Endothelial cell of umbilical vein (primary cell): ENCODE results near the gene PKD2L1. TPM values are rescaled to one million over a fixed set of nuclear protein-coding genes. Genes with fewer than 3 reads are reported as not detected.

Source experiments
- BruUV-seq: library from RNA; stranded (reverse); fragments of 400-500 nt; replicated peaks from 2 replicates; lab custom pipeline; 2021; lab: Mats Ljungman, UMichigan
- CTCF ChIA-PET: fragments of 300-600, 350-600 bp; sonication (Branson Sonifier 250); formaldehyde crosslinking; loops from one replicate; lab custom pipeline; 2021; ENCODE audit warnings: antibody characterized with exemption, inconsistent platforms; lab: Charles Lee
- POLR2A ChIA-PET: fragments of 300-600, 350-600 bp; sonication (Branson Sonifier 250); formaldehyde crosslinking; loops from one replicate; lab custom pipeline; 2021; ENCODE audit warnings: antibody characterized with exemption, inconsistent platforms; lab: Charles Lee
- DNase-seq: peaks from one replicate; pipeline ENCODE4 v3.0.0-alpha.2; 2011; ENCODE audit warnings: low read depth, low spot score
- FAIRE-seq: peaks from 2 replicates; lab custom pipeline; 2011; peaks lifted over from hg19 to GRCh38; lab: Jason Lieb, UNC
- H2AFZ ChIP-seq: 2 replicates; pipeline ENCODE4 v1.6.0; 2012; ENCODE audit warnings: low read depth, low read length, control low read depth, inconsistent platforms
- H3K27ac ChIP-seq: 2 replicates; pipeline ENCODE4 v1.5.1; 2011; ENCODE audit warnings: low read depth, mild to moderate bottlenecking, control low read depth, low read length, moderate library complexity; ENCODE audit not compliant: insufficient read depth
- H3K27me3 ChIP-seq, 2 experiments: 2 replicates each; pipeline versions ENCODE4 v1.6.0 to v1.6.1; 2011; ENCODE audit warnings: low read length in 2 of 2, mixed read lengths in 1 of 2; ENCODE audit not compliant: control insufficient read depth in 2 of 2, insufficient read depth in 2 of 2
- H3K36me3 ChIP-seq, 2 experiments: 2 replicates in 1 of 2; 3 replicates in 1 of 2; pipeline ENCODE4 v1.5.1; 2011; ENCODE audit warnings: low read length in 2 of 2, mild to moderate bottlenecking in 1 of 2, moderate library complexity in 1 of 2; ENCODE audit not compliant: control insufficient read depth in 2 of 2, insufficient read depth in 2 of 2; ENCODE audit errors: extremely low read depth in 1 of 2
- H3K4me1 ChIP-seq: 3 replicates; pipeline ENCODE4 v1.5.1; 2011; ENCODE audit warnings: mild to moderate bottlenecking, low read length; ENCODE audit not compliant: control insufficient read depth, insufficient read depth; ENCODE audit errors: extremely low read depth
- H3K4me2 ChIP-seq: 2 replicates; pipeline ENCODE4 v1.6.1; 2011; ENCODE audit warnings: low read length, control low read depth, mixed read lengths; ENCODE audit not compliant: insufficient read depth
- H3K4me3 ChIP-seq, 3 experiments: fragments of 200-600 bp in 1 of 3; sonication (generic), shearing (Covaris generic) in 1 of 3; replicated peaks in 1 of 3; 2 replicates each; pipeline ENCODE4 v1.5.1; 2011 to 2016; ENCODE audit warnings: control low read depth in 3 of 3, low read length in 3 of 3, mild to moderate bottlenecking in 2 of 3, inconsistent platforms in 1 of 3, low read depth in 1 of 3, moderate library complexity in 1 of 3; ENCODE audit not compliant: insufficient read depth in 1 of 3
- H3K79me2 ChIP-seq: 2 replicates; pipeline ENCODE4 v1.6.0; 2012; ENCODE audit warnings: low read length, inconsistent platforms; ENCODE audit not compliant: control insufficient read depth, insufficient read depth
- H3K9ac ChIP-seq: replicated peaks from 2 replicates; pipeline ENCODE3; 2011; ENCODE audit warnings: low read length, control low read depth; ENCODE audit not compliant: insufficient read depth; ENCODE audit errors: extremely low read depth
- H3K9me1 ChIP-seq: replicated peaks from 3 replicates; pipeline ENCODE4 v1.6.0; 2011; ENCODE audit warnings: mild to moderate bottlenecking, low read length; ENCODE audit not compliant: control insufficient read depth, insufficient read depth; ENCODE audit errors: extremely low read depth
- H3K9me3 ChIP-seq: replicated peaks from 2 replicates; pipeline ENCODE4 v1.5.1; 2012; ENCODE audit warnings: low read length, inconsistent platforms; ENCODE audit not compliant: control insufficient read depth, insufficient read depth
- H4K20me1 ChIP-seq: replicated peaks from 2 replicates; pipeline ENCODE3; 2011; ENCODE audit warnings: mild to moderate bottlenecking, low read length; ENCODE audit not compliant: control insufficient read depth, insufficient read depth; ENCODE audit errors: extremely low read depth
- CTCF ChIP-seq, 2 donors: IDR thresholded peaks; 1 replicate in 1 of 2; 2 replicates in 1 of 2; pipeline ENCODE4 v1.5.1; 2011; ENCODE audit warnings: low read length in 2 of 2, mild to moderate bottlenecking in 2 of 2, moderate library complexity in 2 of 2, control low read depth in 1 of 2, inconsistent platforms in 1 of 2, low read depth in 1 of 2; ENCODE audit not compliant: insufficient read depth in 1 of 2; ENCODE audit errors: extremely low read depth in 1 of 2
- EZH2 ChIP-seq: IDR thresholded peaks from 2 replicates; pipeline ENCODE4 v1.6.1; 2012; ENCODE audit warnings: borderline replicate concordance, low read depth, mild to moderate bottlenecking, moderate library complexity, low read length, inconsistent platforms; ENCODE audit not compliant: severe bottlenecking
- FOS ChIP-seq: IDR thresholded peaks from 2 replicates; pipeline ENCODE4 v1.6.1; 2011; ENCODE audit warnings: mild to moderate bottlenecking, low read length, moderate library complexity, borderline replicate concordance; ENCODE audit not compliant: insufficient read depth
- GATA2 ChIP-seq: IDR thresholded peaks from 2 replicates; pipeline ENCODE4 v1.7.0; 2011; ENCODE audit warnings: low read depth, mild to moderate bottlenecking, moderate library complexity, mixed read lengths, low read length; ENCODE audit not compliant: insufficient read length, insufficient read depth
- JUN ChIP-seq: IDR thresholded peaks from 2 replicates; pipeline ENCODE4 v1.6.1; 2011; ENCODE audit warnings: borderline replicate concordance, low read depth; ENCODE audit not compliant: insufficient read length, insufficient read depth
- MAX ChIP-seq: IDR thresholded peaks from 2 replicates; pipeline ENCODE4 v1.6.1; 2011; ENCODE audit not compliant: insufficient read depth, insufficient read length
- MYC ChIP-seq: IDR thresholded peaks from one replicate; pipeline ENCODE4 v1.6.1; 2011; ENCODE audit warnings: mild to moderate bottlenecking, low read depth, low read length
- POLR2A ChIP-seq: IDR thresholded peaks from 2 replicates; pipeline ENCODE4 v1.6.1; 2012; ENCODE audit warnings: low read depth, mild to moderate bottlenecking, control low read depth, low read length
- POLR2AphosphoS5 ChIP-seq: IDR thresholded peaks from 2 replicates; pipeline ENCODE4 v1.6.1; 2012; ENCODE audit warnings: low read depth, mild to moderate bottlenecking, control low read depth, low read length, moderate library complexity; ENCODE audit not compliant: insufficient read depth
- dilution Hi-C: fragments of 300-500 bp; cut with MboI; formaldehyde crosslinking; loops from one replicate; pipeline ENCODE4 v1.15.0; 2019; ENCODE audit warnings: low sequenced_read_pairs; ENCODE audit not compliant: extremely low pct_ligation_motif_present
- intact Hi-C: fragments of 100-400 bp; cut with micrococcal nuclease; formaldehyde crosslinking; loops from one replicate; pipeline ENCODE4 v1.10.0; 2022
- polyA plus RNA-seq, 4 experiments: library from polyadenylated mRNA; depleted of rRNA in 3 of 4; stranded (reverse) in 3 of 4; unstranded in 1 of 4; fragments of >200 nt; gene quantifications; 2 replicates each; pipeline versions ENCODE4 v1.2.1 to v1.2.3, GENCODE V29; 2011 to 2012; ENCODE audit warnings: missing spikeins in 1 of 4
- total RNA-seq: library from RNA; stranded (reverse); gene quantifications from 2 replicates; pipeline ENCODE4 v1.2.3, GENCODE V29; 2021

The PKD2L1 gene
- total and polyA plus RNA-seq, 2 donors (not counting 3 experiments of a cell fraction or from before 2014, with no cell fraction given) = not detected

- Histone ChIP-seq H3K4me3 (peak overlapping the region; percentile 85 to 87 (median 85)), H2AFZ (peak overlapping the region; percentile 39), H3K9me1 (no peaks in the 10 kb centered on the region), H3K9ac (peak overlapping the region; percentile 47), H3K79me2 (peaks cover 45% of the 10 kb centered on the region), H3K27me3 (no peaks in the 10 kb centered on the region), H3K36me3 (peaks cover 4 to 11% of the 10 kb centered on the region in 2 experiments), H4K20me1 (peaks cover 6% of the 10 kb centered on the region), H3K9me3 (no peaks in the 10 kb centered on the region), H3K4me2 (peak overlapping the region; percentile 74), H3K4me1 (peaks cover 41% of the 10 kb centered on the region), H3K27ac (peak overlapping the region; percentile 48)
- DNase-seq (peak; percentile 84), FAIRE-seq (no peak)
- intact Hi-C loops = loop anchor here (2.0 to 5.0 kb wide), 2 partner anchors 18 to 59 kb away; partner anchors contain the start of gene BLOC1S2
- POLR2A ChIA-PET = interaction anchor here (0.6 to 2.1 kb wide), 7 partner anchors 24 to 601 kb away, joined by 5 to 20 read pairs (median 7); partner anchors contain the start of gene HIF1AN
- TF ChIP-seq POLR2AphosphoS5 = peak; percentile 35
- no peak for TF ChIP-seq EZH2
- no peak for TF ChIP-seq FOS
- TF ChIP-seq MYC = peak; percentile 67
- TF ChIP-seq MAX = peak; percentile 75
- no peak for TF ChIP-seq CTCF (IDR thresholded peaks at IDR 0.05; ENCODE audit: extremely low read depth in 1 of 2, insufficient read depth in 1 of 2, low read depth in 1 of 2, low read length in 2 of 2)
- TF ChIP-seq GATA2 = no peak
- no peak for TF ChIP-seq POLR2A
- TF ChIP-seq JUN = no peak
- CTCF ChIA-PET = interaction anchor here (0.8 to 6.4 kb wide), 14 partner anchors 8 to 532 kb away, joined by 3 to 106 read pairs (median 5); no protein-coding TSS in a partner anchor
- BruUV-seq = no TSS peak
- dilution Hi-C loops = no loop called here
Observed at GRCh38 chr10:100346351-100346764, 16.3 kb upstream of the PKD2L1 start.
